ENCODE measurements around the gene SLC10A6.

DNA sequence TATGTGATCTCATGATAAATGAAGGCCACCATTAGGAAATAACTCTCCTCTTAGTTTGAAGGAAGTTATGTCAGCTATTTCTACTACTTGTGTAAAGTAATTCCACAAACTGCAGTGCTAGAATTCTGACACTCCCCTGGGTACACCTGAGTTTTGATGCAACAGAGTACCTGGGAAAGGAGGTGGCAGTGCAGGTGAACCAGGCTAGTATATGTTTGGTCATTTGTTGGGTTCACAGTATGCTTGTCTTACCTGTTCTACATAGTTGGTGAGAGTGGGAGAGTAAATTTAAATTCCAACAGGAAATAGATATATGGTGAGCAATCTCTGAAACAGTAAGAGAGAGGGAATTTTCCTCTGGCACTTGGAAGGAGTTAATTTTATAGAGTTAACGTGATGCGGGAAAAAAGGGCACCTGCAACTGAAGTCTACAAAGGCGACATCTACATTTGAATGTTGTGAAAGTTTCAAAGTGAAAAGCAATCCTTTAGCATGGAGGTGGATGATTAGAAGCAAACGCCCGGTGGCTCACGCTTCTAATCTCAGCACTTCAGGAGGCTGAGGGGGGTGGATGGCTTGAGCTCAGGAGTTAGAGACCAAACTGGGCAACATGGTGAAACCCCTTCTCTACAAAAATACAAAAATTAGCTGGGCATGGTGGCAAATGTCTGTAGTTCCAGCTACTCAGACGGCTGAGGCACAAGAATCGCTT, 8.3 kb upstream of the SLC10A6 start:
- TF ChIP-seq POLR2AphosphoS5 (IDR thresholded peaks at IDR 0.05; ENCODE audit: low read depth, low read length) (no peak), POLR2A (IDR thresholded peaks at IDR 0.05; ENCODE audit: low read depth, low read length) (no peak), TAF1 (IDR thresholded peaks at IDR 0.05; ENCODE audit: low read depth, low read length) (no peak)
